ENCODE results near the gene TMEM135.

- TF ChIP-seq CTCF (IDR thresholded peaks at IDR 0.05; ENCODE audit: low read length), result no peak
- TF ChIP-seq EZH2 (IDR thresholded peaks at IDR 0.05; ENCODE audit: borderline replicate concordance, low read length), result no peak
Observed at GRCh38 chr11:87347854-87348253, 310.1 kb downstream of the TMEM135 start.
